Activated T-cell treated with anti-CD3 and anti-CD28 coated beads, Interleukin-2, amount 50 U/mL, for 4 hours (primary cell): ENCODE data around the gene GABPB2. TPM values are rescaled to one million over a fixed set of nuclear protein-coding genes. Genes with fewer than 3 reads are reported as not detected.
"Not testable (repeated sequence)": the region's sequence is repeated elsewhere in the genome, so short reads cannot be mapped to it uniquely, and the experiment has no call there.

ENCODE experiments used
- ATAC-seq, 2 donors: fragments of 200-7000 bp; cut with Tn5 transposase; one replicate each; pipeline ENCODE4 v1.10.0; 2021
- DNase-seq: peaks from one replicate; pipeline ENCODE4 v3.0.0-alpha.2; 2020
- H3K27me3 Mint-ChIP-seq: one replicate; pipeline ENCODE4 v1.8.0; 2021; ENCODE audit warnings: low read depth, mixed read lengths
- H3K36me3 Mint-ChIP-seq: one replicate; pipeline ENCODE4 v1.8.0; 2022; ENCODE audit warnings: mixed read lengths; ENCODE audit not compliant: insufficient read depth
- H3K4me1 Mint-ChIP-seq: one replicate; pipeline ENCODE4 v1.8.0; 2021; ENCODE audit warnings: low read depth, mixed read lengths
- H3K4me3 Mint-ChIP-seq: one replicate; pipeline ENCODE4 v1.8.0; 2021; ENCODE audit warnings: mild to moderate bottlenecking, moderate library complexity, mixed read lengths
- H3K9me3 Mint-ChIP-seq: one replicate; pipeline ENCODE4 v1.8.0; 2021; ENCODE audit warnings: mixed read lengths
- total RNA-seq, 3 donors: library from RNA; stranded (reverse); gene quantifications; one replicate each; pipeline ENCODE4 v1.2.1, GENCODE V29; 2021

The GABPB2 gene
- total RNA-seq, 3 donors from 2014 or later = 22.0 to 25.7 (median 22.2) TPM

GRCh38 chr1:151072224-151072623 is 1.7 kb downstream of the GABPB2 start:
- no peaks in the 10 kb centered on the region for H3K27me3 Mint-ChIP-seq
- peaks cover 21% of the 10 kb centered on the region for H3K4me1 Mint-ChIP-seq
- H3K4me3 Mint-ChIP-seq = peak overlapping the region; percentile 99
- DNase-seq (no peak), ATAC-seq (no peak)
- H3K9me3 Mint-ChIP-seq = no peaks in the 10 kb centered on the region
- peaks cover 4% of the 10 kb centered on the region for H3K36me3 Mint-ChIP-seq

- ATAC-seq (no peak), DNase-seq (no peak)
- Mint-ChIP-seq H3K36me3 (peaks cover 6% of the 10 kb centered on the region), H3K27me3 (no peaks in the 10 kb centered on the region), H3K4me3 (no peak overlapping the region), H3K4me1 (no peaks in the 10 kb centered on the region), H3K9me3 (no peaks in the 10 kb centered on the region)
Observed at GRCh38 chr1:151085953-151086559, 15.5 kb downstream of the GABPB2 start.

- H3K36me3 Mint-ChIP-seq, H3K9me3 Mint-ChIP-seq, H3K4me1 Mint-ChIP-seq, H3K27me3 Mint-ChIP-seq, ATAC-seq, DNase-seq, H3K4me3 Mint-ChIP-seq: not testable (repeated sequence)
Observed at GRCh38 chr1:151097426-151097825, 26.9 kb downstream of the GABPB2 start.

GRCh38 chr1:151098126-151098525 is 27.6 kb downstream of the GABPB2 start:
- ATAC-seq = no peak
- H3K4me1 Mint-ChIP-seq = no peaks in the 10 kb centered on the region
- H3K27me3 Mint-ChIP-seq = no peaks in the 10 kb centered on the region
- no peak overlapping the region for H3K4me3 Mint-ChIP-seq
- no peak for DNase-seq
- H3K36me3 Mint-ChIP-seq = peaks cover 2% of the 10 kb centered on the region
- no peaks in the 10 kb centered on the region for H3K9me3 Mint-ChIP-seq

GRCh38 chr1:151104630-151105029 is 34.1 kb downstream of the GABPB2 start:
- peaks cover 8% of the 10 kb centered on the region for H3K36me3 Mint-ChIP-seq
- ATAC-seq (no peak), DNase-seq (no peak)
- no peaks in the 10 kb centered on the region for H3K27me3 Mint-ChIP-seq
- H3K4me1 Mint-ChIP-seq = no peaks in the 10 kb centered on the region
- H3K4me3 Mint-ChIP-seq = no peak overlapping the region
- H3K9me3 Mint-ChIP-seq = no peaks in the 10 kb centered on the region

GRCh38 chr1:151106894-151107293 is 36.3 kb downstream of the GABPB2 start:
- H3K4me1 Mint-ChIP-seq = no peaks in the 10 kb centered on the region
- no peak overlapping the region for H3K4me3 Mint-ChIP-seq
- DNase-seq = no peak
- no peaks in the 10 kb centered on the region for H3K27me3 Mint-ChIP-seq
- no peaks in the 10 kb centered on the region for H3K9me3 Mint-ChIP-seq
- ATAC-seq = no peak
- peaks cover 8% of the 10 kb centered on the region for H3K36me3 Mint-ChIP-seq

- Mint-ChIP-seq H3K36me3 (peaks cover 8% of the 10 kb centered on the region), H3K4me3 (no peak overlapping the region), H3K27me3 (no peaks in the 10 kb centered on the region), H3K4me1 (no peaks in the 10 kb centered on the region), H3K9me3 (no peaks in the 10 kb centered on the region)
- ATAC-seq (no peak), DNase-seq (no peak)
Observed at GRCh38 chr1:151108331-151108730, 37.8 kb downstream of the GABPB2 start.

GRCh38 chr1:151113877-151114276 is 43.3 kb downstream of the GABPB2 start:
- no peak for ATAC-seq
- peaks cover 9% of the 10 kb centered on the region for H3K36me3 Mint-ChIP-seq

GRCh38 chr1:151124763-151125403 is 54.3 kb downstream of the GABPB2 start:
- Mint-ChIP-seq H3K27me3 (no peaks in the 10 kb centered on the region), H3K4me3 (no peak overlapping the region), H3K9me3 (no peaks in the 10 kb centered on the region), H3K36me3 (peaks cover 16% of the 10 kb centered on the region), H3K4me1 (peaks cover 7% of the 10 kb centered on the region)
- no peak for ATAC-seq
- no peak for DNase-seq

More at GRCh38 chr1:151113877-151114276, 43.3 kb downstream of the GABPB2 start:
- Mint-ChIP-seq H3K27me3 (no peaks in the 10 kb centered on the region), H3K9me3 (no peaks in the 10 kb centered on the region), H3K4me1 (no peaks in the 10 kb centered on the region), H3K4me3 (no peak overlapping the region)
- no peak for DNase-seq

GRCh38 chr1:151128800-151129199 is 58.2 kb downstream of the GABPB2 start:
- H3K27me3 Mint-ChIP-seq = peaks cover 8% of the 10 kb centered on the region
- peaks cover 8% of the 10 kb centered on the region for H3K36me3 Mint-ChIP-seq
- no peak for ATAC-seq
- H3K9me3 Mint-ChIP-seq = no peaks in the 10 kb centered on the region
- H3K4me3 Mint-ChIP-seq = no peak overlapping the region
- no peak for DNase-seq
- H3K4me1 Mint-ChIP-seq = peaks cover 17% of the 10 kb centered on the region

GRCh38 chr1:151130987-151131586 is 60.5 kb downstream of the GABPB2 start:
- ATAC-seq = peak; percentile 100
- H3K27me3 Mint-ChIP-seq = peaks cover 8% of the 10 kb centered on the region
- H3K36me3 Mint-ChIP-seq = no peaks in the 10 kb centered on the region
- peaks cover 9% of the 10 kb centered on the region for H3K4me1 Mint-ChIP-seq
- peak overlapping the region; percentile 75 for H3K4me3 Mint-ChIP-seq
- H3K9me3 Mint-ChIP-seq = no peaks in the 10 kb centered on the region
- peak; percentile 74 for DNase-seq

GRCh38 chr1:151131701-151132334 is 61.3 kb downstream of the GABPB2 start:
- H3K36me3 Mint-ChIP-seq = no peaks in the 10 kb centered on the region
- H3K4me3 Mint-ChIP-seq = peak overlapping the region; percentile 75
- no peak for DNase-seq
- no peaks in the 10 kb centered on the region for H3K9me3 Mint-ChIP-seq
- no peak for ATAC-seq
- peaks cover 8% of the 10 kb centered on the region for H3K27me3 Mint-ChIP-seq
- H3K4me1 Mint-ChIP-seq = peaks cover 9% of the 10 kb centered on the region

GRCh38 chr1:151132335-151133017 is 61.9 kb downstream of the GABPB2 start:
- DNase-seq (no peak), ATAC-seq (no peak)
- Mint-ChIP-seq H3K27me3 (peaks cover 8% of the 10 kb centered on the region), H3K4me1 (peaks cover 9% of the 10 kb centered on the region), H3K36me3 (no peaks in the 10 kb centered on the region), H3K9me3 (no peaks in the 10 kb centered on the region), H3K4me3 (no peak overlapping the region)
